HepG2 (cell line): ENCODE data around the gene FBP1. TPM values are rescaled to one million over a fixed set of nuclear protein-coding genes. Genes with fewer than 3 reads are reported as not detected.

ENCODE experiments used
- ATAC-seq: fragments of 200-7000 bp; cut with Tn5 transposase; 3 replicates; pipeline ENCODE4 v1.9.1; 2020; ENCODE audit warnings: mild to moderate bottlenecking, moderate library complexity
- BruUV-seq: library from RNA; stranded (reverse); fragments of 400-500 nt; replicated peaks from 2 replicates; lab custom pipeline; 2021; lab: Mats Ljungman, UMichigan
- CTCF ChIA-PET: fragments of 300-600 bp; formaldehyde crosslinking; extraction: SDS; loops from one replicate; lab custom pipeline; 2021; ENCODE audit warnings: low total read pairs, inconsistent platforms, low intra/inter-chr PET ratio; lab: Yijun Ruan, JAX
- POLR2A ChIA-PET: fragments of 350-600 bp; sonication (Branson Sonifier 250); formaldehyde crosslinking; loops from one replicate; lab custom pipeline; 2020; ENCODE audit warnings: antibody characterized with exemption, inconsistent platforms; lab: Yijun Ruan, JAX
- DNase-seq: peaks from one replicate; pipeline ENCODE4 v3.0.0-alpha.2; 2015; ENCODE audit warnings: low spot score
- FAIRE-seq: peaks from 3 replicates; lab custom pipeline; 2011; peaks lifted over from hg19 to GRCh38; lab: Jason Lieb, UNC
- H2AFZ ChIP-seq: one replicate; pipeline ENCODE4 v1.6.1; 2011; ENCODE audit warnings: low read length, inconsistent platforms
- H3K27ac ChIP-seq: fragments of 300-600 bp; 3 replicates; pipeline ENCODE4 v1.8.0; 2011; ENCODE audit warnings: mixed run types, mild to moderate bottlenecking, mixed read lengths, low read length, inconsistent platforms; ENCODE audit not compliant: insufficient read depth; ENCODE audit errors: extremely low read length
- H3K27me3 ChIP-seq, 2 experiments: fragments of 200-600 bp in 1 of 2; 2 replicates in 1 of 2; 3 replicates in 1 of 2; pipeline versions ENCODE4 v1.6.0 to v1.8.0; 2011; ENCODE audit warnings: low read length in 2 of 2, mild to moderate bottlenecking in 2 of 2, moderate library complexity in 2 of 2, inconsistent platforms in 1 of 2; ENCODE audit not compliant: insufficient read depth in 2 of 2, control insufficient read depth in 1 of 2
- H3K36me3 ChIP-seq, 2 experiments: fragments of 200-600 bp in 1 of 2; replicated peaks in 1 of 2; 2 replicates in 1 of 2; 3 replicates in 1 of 2; pipeline versions ENCODE4 v1.5.1 to v1.8.0; 2011; ENCODE audit warnings: low read length in 2 of 2, inconsistent platforms in 1 of 2; ENCODE audit not compliant: insufficient read depth in 2 of 2, control insufficient read depth in 1 of 2
- H3K4me1 ChIP-seq: 2 replicates; pipeline ENCODE4 v1.5.1; 2012; ENCODE audit warnings: low read length, inconsistent platforms; ENCODE audit not compliant: insufficient read depth
- H3K4me2 ChIP-seq: 2 replicates; pipeline ENCODE4 v1.6.0; 2011; ENCODE audit warnings: low read depth, low read length, inconsistent platforms
- H3K4me3 ChIP-seq, 3 experiments: fragments of 200-600 bp in 1 of 3; sonication (generic), shearing (Covaris generic) in 1 of 3; replicated peaks in 1 of 3; 2 replicates each; pipeline ENCODE4 v1.5.1; 2011 to 2016; ENCODE audit warnings: low read length in 3 of 3, inconsistent platforms in 2 of 3, low read depth in 2 of 3, mild to moderate bottlenecking in 2 of 3, control low read depth in 1 of 3, mixed read lengths in 1 of 3; ENCODE audit not compliant: insufficient read depth in 1 of 3
- H3K79me2 ChIP-seq: one replicate; pipeline ENCODE4 v1.6.1; 2011; ENCODE audit warnings: low read length, inconsistent platforms; ENCODE audit not compliant: insufficient read depth
- H3K9ac ChIP-seq: 2 replicates; pipeline ENCODE4 v1.6.0; 2011; ENCODE audit warnings: mild to moderate bottlenecking, low read depth, low read length, inconsistent platforms; ENCODE audit not compliant: insufficient read depth
- H3K9me3 ChIP-seq: 2 replicates; pipeline ENCODE4 v1.5.1; 2012; ENCODE audit warnings: mild to moderate bottlenecking, low read length
- H4K20me1 ChIP-seq: 2 replicates; pipeline ENCODE4 v1.6.0; 2011; ENCODE audit warnings: inconsistent platforms, mild to moderate bottlenecking, low read length, moderate library complexity; ENCODE audit not compliant: insufficient read depth
- ARNTL ChIP-seq: sonication (generic); formaldehyde crosslinking; IDR thresholded peaks from 2 replicates; pipeline ENCODE4 v1.4.0; 2020; ENCODE audit warnings: mild to moderate bottlenecking, missing genetic modification reagents
- CBFB ChIP-seq: sonication (generic); formaldehyde crosslinking; IDR thresholded peaks from 2 replicates; pipeline ENCODE4 v1.4.0; 2020; ENCODE audit warnings: missing genetic modification reagents
- ELF4 ChIP-seq: sonication (generic); formaldehyde crosslinking; IDR thresholded peaks from 2 replicates; pipeline ENCODE4 v1.5.0; 2020; ENCODE audit warnings: missing genetic modification reagents, mild to moderate bottlenecking, moderate library complexity, borderline replicate concordance
- JDP2 ChIP-seq: sonication (generic); formaldehyde crosslinking; IDR thresholded peaks from 2 replicates; pipeline ENCODE4 v1.8.1; 2022; ENCODE audit warnings: missing genetic modification reagents, borderline replicate concordance
- NFKBIZ ChIP-seq: IDR thresholded peaks from 2 replicates; pipeline ENCODE4 v1.6.1; 2018; ENCODE audit warnings: missing genetic modification reagents, missing compliant biosample characterization
- NPAS2 ChIP-seq: sonication (generic); formaldehyde crosslinking; IDR thresholded peaks from 2 replicates; pipeline ENCODE4 v1.8.0; 2022; ENCODE audit warnings: mild to moderate bottlenecking, missing genetic modification reagents, borderline replicate concordance
- PHB2 ChIP-seq: fragments of 450-650 bp; IDR thresholded peaks from 2 replicates; pipeline ENCODE4 v1.6.1; 2018; ENCODE audit not compliant: partially characterized antibody
- RBM39 ChIP-seq: fragments of 200-400 bp; formaldehyde crosslinking; IDR thresholded peaks from one replicate; pipeline ENCODE4 v1.6.1; 2018; ENCODE audit warnings: antibody characterized with exemption, mild to moderate bottlenecking, low read depth, low read length; ENCODE audit not compliant: poor library complexity, severe bottlenecking
- SATB2 ChIP-seq: sonication (generic); formaldehyde crosslinking; IDR thresholded peaks from 2 replicates; pipeline ENCODE4 v1.5.0; 2020; ENCODE audit warnings: missing genetic modification reagents
- YEATS2 ChIP-seq: sonication (generic); formaldehyde crosslinking; IDR thresholded peaks from 2 replicates; pipeline ENCODE4 v1.4.0; 2020; ENCODE audit warnings: missing genetic modification reagents, borderline replicate concordance
- ZNF205 ChIP-seq: IDR thresholded peaks from 2 replicates; pipeline ENCODE4 v1.6.1; 2018; ENCODE audit warnings: missing biosample characterization, missing genetic modification reagents
- ZNF468 ChIP-seq: sonication (generic); formaldehyde crosslinking; IDR thresholded peaks from 2 replicates; pipeline ENCODE4 v1.8.0; 2022; ENCODE audit warnings: mild to moderate bottlenecking, moderate library complexity, missing genetic modification reagents
- ZNF567 ChIP-seq: sonication (generic); formaldehyde crosslinking; IDR thresholded peaks from 2 replicates; pipeline ENCODE4 v1.8.1; 2023; ENCODE audit warnings: mild to moderate bottlenecking, missing genetic modification reagents, borderline replicate concordance
- ZNF652 ChIP-seq: IDR thresholded peaks from 2 replicates; pipeline ENCODE4 v1.6.1; 2016; ENCODE audit warnings: low read depth, borderline replicate concordance
- ZNF792 ChIP-seq: IDR thresholded peaks from 2 replicates; pipeline ENCODE4 v1.6.1; 2016
- WGBS: methylation state at CpG from one replicate; pipeline ENCODE4 v1.1.6; 2017; ENCODE audit warnings: low lambda C conversion rate; 5-methylcytosine and 5-hydroxymethylcytosine counted together
- in situ Hi-C: cut with HindIII; loops from 2 replicates; pipeline ENCODE4 v1.10.0; 2017; ENCODE audit warnings: low pct_unique_long_range_greater_than_20kb; ENCODE audit not compliant: extremely low pct_ligation_motif_present
- intact Hi-C: fragments of 100-400 bp; cut with micrococcal nuclease; formaldehyde crosslinking; loops from one replicate; pipeline ENCODE4 v1.10.0; 2022; ENCODE audit not compliant: unreplicated experiment
- polyA plus RNA-seq, 8 experiments: library from polyadenylated mRNA; depleted of rRNA in 3 of 8; stranded (reverse) in 7 of 8; unstranded in 1 of 8; fragments of >200 nt; fragmentation: Illumina TruSeq in 4 of 8; extraction: Trizol in 4 of 8; gene quantifications; 2 replicates each; pipeline versions ENCODE4 v1.2.1 to v1.2.3, GENCODE V29; 2011 to 2016; ENCODE audit warnings: low read depth in 4 of 8, missing spikeins in 1 of 8, mixed read lengths in 1 of 8; ENCODE audit not compliant: insufficient read depth in 1 of 8
- total RNA-seq, 5 experiments: library from RNA; depleted of rRNA; stranded (reverse); fragments of >200 nt; fragmentation: Illumina TruSeq; extraction: Trizol; gene quantifications; 2 replicates each; pipeline ENCODE4 v1.2.3, GENCODE V29; 2016; ENCODE audit warnings: low read depth in 1 of 5
- TF ChIP-seq, protein P1 (sequence below): IDR thresholded peaks from 2 replicates; pipeline ENCODE4 v1.6.1; 2016; ENCODE audit warnings: missing genetic modification reagents, missing compliant biosample characterization
- TF ChIP-seq, protein P2 (sequence below): sonication (generic); formaldehyde crosslinking; IDR thresholded peaks from 2 replicates; pipeline ENCODE4 v1.9.0; 2021; ENCODE audit warnings: missing genetic modification reagents, mild to moderate bottlenecking, borderline replicate concordance
- TF ChIP-seq, protein P3 (sequence below): IDR thresholded peaks from 2 replicates; pipeline ENCODE4 v1.6.1; 2016; ENCODE audit warnings: mild to moderate bottlenecking
- TF ChIP-seq, protein P4 (sequence below): sonication (generic); formaldehyde crosslinking; IDR thresholded peaks from 2 replicates; pipeline ENCODE4 v1.4.0; 2020; ENCODE audit warnings: missing genetic modification reagents, borderline replicate concordance

Gene FBP1
- total and polyA plus RNA-seq, 2 of the 13 experiments (the other 11 are each of a cell fraction or from before 2014, with no cell fraction given), result 0.29 to 0.53 TPM

DNA sequence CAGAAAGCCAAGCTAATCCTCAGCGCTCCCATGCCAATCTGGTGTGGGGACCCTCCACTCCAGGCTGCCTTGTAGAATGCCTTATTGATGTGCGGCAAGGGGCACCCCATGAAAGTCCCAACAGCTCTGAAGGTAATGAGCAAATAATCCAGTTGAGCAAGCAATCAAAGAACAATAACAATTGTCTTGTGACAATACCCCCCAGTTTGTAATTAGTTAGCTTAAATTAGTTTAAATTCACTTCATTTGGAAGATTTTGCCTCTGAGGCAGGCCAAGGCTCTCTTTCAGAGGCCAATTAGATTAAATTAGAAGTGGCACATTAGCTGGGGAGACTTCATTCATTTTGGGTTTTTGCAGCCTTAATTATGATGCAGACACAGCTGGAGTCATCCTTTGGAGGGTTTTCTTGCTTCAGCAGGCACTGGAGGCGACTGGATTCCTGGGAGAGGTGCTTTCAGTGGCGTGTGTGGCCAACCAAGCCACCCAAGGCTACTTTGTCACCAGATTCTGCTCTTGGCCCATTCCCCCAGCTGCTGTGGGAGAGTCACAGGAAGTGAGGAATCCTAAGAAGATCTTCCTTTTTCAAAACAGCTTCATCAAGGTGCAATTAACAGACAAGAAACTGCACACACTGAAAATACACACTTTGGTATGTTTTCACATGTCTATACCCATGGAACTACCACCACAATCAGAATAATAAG is 17.9 kb upstream of the FBP1 start:
- no peaks in the 10 kb centered on the region for H3K9me3 ChIP-seq
- H3K79me2 ChIP-seq, result no peaks in the 10 kb centered on the region
- H3K4me1 ChIP-seq, result no peaks in the 10 kb centered on the region
- ATAC-seq (no peak), FAIRE-seq (no peak), DNase-seq (no peak)
- H3K27ac ChIP-seq, result no peak overlapping the region
- POLR2A ChIA-PET, result no interaction called here
- in situ Hi-C loops, result no loop called here
- intact Hi-C loops, result no loop called here
- 57% methylated on average over 4 of the region's 4 CpGs for WGBS
- no peak overlapping the region for H3K9ac ChIP-seq
- BruUV-seq, result no TSS peak
- H3K4me3 ChIP-seq, result no peak overlapping the region
- no peaks in the 10 kb centered on the region for H4K20me1 ChIP-seq
- CTCF ChIA-PET, result no interaction called here
- no peaks in the 10 kb centered on the region for H3K36me3 ChIP-seq
- no peak overlapping the region for H3K4me2 ChIP-seq
- H3K27me3 ChIP-seq, result peaks cover 3 to 23% of the 10 kb centered on the region in 2 experiments; a peak in 3 of 5 replicates
- no peak overlapping the region for H2AFZ ChIP-seq
- TF ChIP-seq, protein P1, sequence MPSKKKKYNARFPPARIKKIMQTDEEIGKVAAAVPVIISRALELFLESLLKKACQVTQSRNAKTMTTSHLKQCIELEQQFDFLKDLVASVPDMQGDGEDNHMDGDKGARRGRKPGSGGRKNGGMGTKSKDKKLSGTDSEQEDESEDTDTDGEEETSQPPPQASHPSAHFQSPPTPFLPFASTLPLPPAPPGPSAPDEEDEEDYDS (CRISPR knock-in tag), result no peak
- TF ChIP-seq JDP2 (CRISPR knock-in tag), result no peak
- TF ChIP-seq, protein P2, sequence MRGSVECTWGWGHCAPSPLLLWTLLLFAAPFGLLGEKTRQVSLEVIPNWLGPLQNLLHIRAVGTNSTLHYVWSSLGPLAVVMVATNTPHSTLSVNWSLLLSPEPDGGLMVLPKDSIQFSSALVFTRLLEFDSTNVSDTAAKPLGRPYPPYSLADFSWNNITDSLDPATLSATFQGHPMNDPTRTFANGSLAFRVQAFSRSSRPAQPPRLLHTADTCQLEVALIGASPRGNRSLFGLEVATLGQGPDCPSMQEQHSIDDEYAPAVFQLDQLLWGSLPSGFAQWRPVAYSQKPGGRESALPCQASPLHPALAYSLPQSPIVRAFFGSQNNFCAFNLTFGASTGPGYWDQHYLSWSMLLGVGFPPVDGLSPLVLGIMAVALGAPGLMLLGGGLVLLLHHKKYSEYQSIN (CRISPR knock-in tag), result no peak
- TF ChIP-seq ARNTL, result no peak
- no peak for TF ChIP-seq NPAS2 (CRISPR knock-in tag)
- no peak for TF ChIP-seq ZNF652 (CRISPR knock-in tag)
- TF ChIP-seq RBM39, result no peak
- TF ChIP-seq PHB2, result no peak
- no peak for TF ChIP-seq ZNF792
- TF ChIP-seq ZNF205 (CRISPR knock-in tag), result no peak
- TF ChIP-seq SATB2 (CRISPR knock-in tag), result no peak
- TF ChIP-seq ZNF468, result no peak
- TF ChIP-seq CBFB (CRISPR knock-in tag), result no peak
- TF ChIP-seq YEATS2 (CRISPR knock-in tag), result no peak
- TF ChIP-seq NFKBIZ (CRISPR knock-in tag), result no peak
- TF ChIP-seq ELF4 (CRISPR knock-in tag), result no peak
- TF ChIP-seq, protein P3, sequence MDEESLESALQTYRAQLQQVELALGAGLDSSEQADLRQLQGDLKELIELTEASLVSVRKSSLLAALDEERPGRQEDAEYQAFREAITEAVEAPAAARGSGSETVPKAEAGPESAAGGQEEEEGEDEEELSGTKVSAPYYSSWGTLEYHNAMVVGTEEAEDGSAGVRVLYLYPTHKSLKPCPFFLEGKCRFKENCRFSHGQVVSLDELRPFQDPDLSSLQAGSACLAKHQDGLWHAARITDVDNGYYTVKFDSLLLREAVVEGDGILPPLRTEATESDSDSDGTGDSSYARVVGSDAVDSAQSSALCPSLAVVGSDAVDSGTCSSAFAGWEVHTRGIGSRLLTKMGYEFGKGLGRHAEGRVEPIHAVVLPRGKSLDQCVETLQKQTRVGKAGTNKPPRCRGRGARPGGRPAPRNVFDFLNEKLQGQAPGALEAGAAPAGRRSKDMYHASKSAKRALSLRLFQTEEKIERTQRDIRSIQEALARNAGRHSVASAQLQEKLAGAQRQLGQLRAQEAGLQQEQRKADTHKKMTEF (CRISPR knock-in tag), result no peak
- TF ChIP-seq, protein P4, sequence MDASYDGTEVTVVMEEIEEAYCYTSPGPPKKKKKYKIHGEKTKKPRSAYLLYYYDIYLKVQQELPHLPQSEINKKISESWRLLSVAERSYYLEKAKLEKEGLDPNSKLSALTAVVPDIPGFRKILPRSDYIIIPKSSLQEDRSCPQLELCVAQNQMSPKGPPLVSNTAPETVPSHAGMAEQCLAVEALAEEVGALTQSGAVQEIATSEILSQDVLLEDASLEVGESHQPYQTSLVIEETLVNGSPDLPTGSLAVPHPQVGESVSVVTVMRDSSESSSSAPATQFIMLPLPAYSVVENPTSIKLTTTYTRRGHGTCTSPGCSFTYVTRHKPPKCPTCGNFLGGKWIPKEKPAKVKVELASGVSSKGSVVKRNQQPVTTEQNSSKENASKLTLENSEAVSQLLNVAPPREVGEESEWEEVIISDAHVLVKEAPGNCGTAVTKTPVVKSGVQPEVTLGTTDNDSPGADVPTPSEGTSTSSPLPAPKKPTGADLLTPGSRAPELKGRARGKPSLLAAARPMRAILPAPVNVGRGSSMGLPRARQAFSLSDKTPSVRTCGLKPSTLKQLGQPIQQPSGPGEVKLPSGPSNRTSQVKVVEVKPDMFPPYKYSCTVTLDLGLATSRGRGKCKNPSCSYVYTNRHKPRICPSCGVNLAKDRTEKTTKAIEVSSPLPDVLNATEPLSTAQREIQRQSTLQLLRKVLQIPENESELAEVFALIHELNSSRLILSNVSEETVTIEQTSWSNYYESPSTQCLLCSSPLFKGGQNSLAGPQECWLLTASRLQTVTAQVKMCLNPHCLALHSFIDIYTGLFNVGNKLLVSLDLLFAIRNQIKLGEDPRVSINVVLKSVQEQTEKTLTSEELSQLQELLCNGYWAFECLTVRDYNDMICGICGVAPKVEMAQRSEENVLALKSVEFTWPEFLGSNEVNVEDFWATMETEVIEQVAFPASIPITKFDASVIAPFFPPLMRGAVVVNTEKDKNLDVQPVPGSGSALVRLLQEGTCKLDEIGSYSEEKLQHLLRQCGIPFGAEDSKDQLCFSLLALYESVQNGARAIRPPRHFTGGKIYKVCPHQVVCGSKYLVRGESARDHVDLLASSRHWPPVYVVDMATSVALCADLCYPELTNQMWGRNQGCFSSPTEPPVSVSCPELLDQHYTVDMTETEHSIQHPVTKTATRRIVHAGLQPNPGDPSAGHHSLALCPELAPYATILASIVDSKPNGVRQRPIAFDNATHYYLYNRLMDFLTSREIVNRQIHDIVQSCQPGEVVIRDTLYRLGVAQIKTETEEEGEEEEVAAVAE (CRISPR knock-in tag), result no peak
- TF ChIP-seq ZNF567 (CRISPR knock-in tag), result no peak
